Measurements from ENCODE around the gene PTPRD. TPM values are rescaled to one million over a fixed set of nuclear protein-coding genes. Genes with fewer than 3 reads are reported as not detected.

PTPRD gene
- polyA plus RNA-seq, 1 experiment: 0.39 TPM

GRCh38 chr9:8856396-8857067 is 1756.3 kb downstream of the PTPRD start:
- POLR2A ChIA-PET: no interaction called here
- peaks cover 6% of the 10 kb centered on the region for H3K27me3 ChIP-seq (ENCODE audit: control insufficient read depth, insufficient read depth, low read length)
- H3K4me3 ChIP-seq (ENCODE audit: low read depth, low read length): no peak overlapping the region; the same call in 1 of the 2 replicates

GRCh38 chr9:8855046-8855445 is 1757.8 kb downstream of the PTPRD start:
- Histone ChIP-seq H3K4me3 (ENCODE audit: low read depth, low read length) (no peak overlapping the region), H3K27me3 (ENCODE audit: control insufficient read depth, insufficient read depth, low read length) (peaks cover 6% of the 10 kb centered on the region), H3K36me3 (ENCODE audit: control insufficient read depth, insufficient read depth, low read length) (no peaks in the 10 kb centered on the region)
- POLR2A ChIA-PET: no interaction called here
- no peak for TF ChIP-seq CTCF (IDR thresholded peaks at IDR 0.05; ENCODE audit: insufficient read depth, low read depth, low read length)
- CTCF ChIA-PET: no interaction called here
- no peak for DNase-seq (ENCODE audit: low read depth)

More at GRCh38 chr9:8856396-8857067, 1756.3 kb downstream of the PTPRD start:
- H3K36me3 ChIP-seq (ENCODE audit: control insufficient read depth, insufficient read depth, low read length): no peaks in the 10 kb centered on the region
- DNase-seq (ENCODE audit: low read depth): no peak
- no peak for TF ChIP-seq CTCF (IDR thresholded peaks at IDR 0.05; ENCODE audit: insufficient read depth, low read depth, low read length)
- CTCF ChIA-PET: interaction anchor here (1.2 kb wide), 1 partner anchor 15 kb away, joined by 3 read pairs; no protein-coding TSS in a partner anchor

GRCh38 chr9:8852301-8852864 is 1760.4 kb downstream of the PTPRD start:
- POLR2A ChIA-PET: no interaction called here
- no peak for TF ChIP-seq CTCF (IDR thresholded peaks at IDR 0.05; ENCODE audit: insufficient read depth, low read depth, low read length)
- CTCF ChIA-PET: no interaction called here

GRCh38 chr9:8850914-8851313 is 1761.9 kb downstream of the PTPRD start:
- ChIA-PET POLR2A (no interaction called here), CTCF (no interaction called here)
- no peak for TF ChIP-seq CTCF (IDR thresholded peaks at IDR 0.05; ENCODE audit: insufficient read depth, low read depth, low read length)
- no peak for DNase-seq (ENCODE audit: low read depth)
- Histone ChIP-seq H3K36me3 (ENCODE audit: control insufficient read depth, insufficient read depth, low read length) (no peaks in the 10 kb centered on the region), H3K27me3 (ENCODE audit: control insufficient read depth, insufficient read depth, low read length) (no peaks in the 10 kb centered on the region), H3K4me3 (ENCODE audit: low read depth, low read length) (no peak overlapping the region)

More at GRCh38 chr9:8852301-8852864, 1760.4 kb downstream of the PTPRD start:
- H3K36me3 ChIP-seq (ENCODE audit: control insufficient read depth, insufficient read depth, low read length): no peaks in the 10 kb centered on the region
- DNase-seq (ENCODE audit: low read depth): no peak
- H3K4me3 ChIP-seq (ENCODE audit: low read depth, low read length): no peak overlapping the region
- peaks cover 4% of the 10 kb centered on the region; the same call in 1 of the 2 replicates for H3K27me3 ChIP-seq (ENCODE audit: control insufficient read depth, insufficient read depth, low read length)

GRCh38 chr9:8845808-8846207 is 1767.0 kb downstream of the PTPRD start:
- no peak for DNase-seq (ENCODE audit: low read depth)
- Histone ChIP-seq H3K27me3 (ENCODE audit: control insufficient read depth, insufficient read depth, low read length) (no peaks in the 10 kb centered on the region), H3K4me3 (ENCODE audit: low read depth, low read length) (no peak overlapping the region), H3K36me3 (ENCODE audit: control insufficient read depth, insufficient read depth, low read length) (no peaks in the 10 kb centered on the region)
- POLR2A ChIA-PET: no interaction called here
- CTCF ChIA-PET: no interaction called here
- TF ChIP-seq CTCF (IDR thresholded peaks at IDR 0.05; ENCODE audit: insufficient read depth, low read depth, low read length): no peak
